DOHH2 (cell line): ENCODE results near the gene KLHL41.

Experiments
- H3F3A ChIP-seq: fragments of 200-600 bp; sonication (generic), shearing (Covaris generic); 2 replicates; pipeline ENCODE4 v1.6.0; 2016; ENCODE audit warnings: antibody characterized with exemption, mild to moderate bottlenecking; ENCODE audit not compliant: control insufficient read depth, insufficient read depth
- H3K27ac ChIP-seq: fragments of 200-600 bp; sonication (generic); 2 replicates; pipeline ENCODE4 v1.5.1; 2014; ENCODE audit warnings: low read depth, mild to moderate bottlenecking, low read length, moderate library complexity
- H3K27me3 ChIP-seq: fragments of 200-600 bp; sonication (generic); 2 replicates; pipeline ENCODE4 v1.6.1; 2014; ENCODE audit warnings: mild to moderate bottlenecking, low read length, mixed read lengths; ENCODE audit not compliant: control insufficient read depth
- H3K36me3 ChIP-seq: fragments of 200-600 bp; sonication (generic); 2 replicates; pipeline ENCODE4 v1.6.1; 2014; ENCODE audit warnings: mild to moderate bottlenecking, low read length, moderate library complexity, mixed read lengths; ENCODE audit not compliant: control insufficient read depth
- H3K4me1 ChIP-seq: fragments of 200-600 bp; sonication (generic); 2 replicates; pipeline ENCODE4 v1.6.1; 2014; ENCODE audit warnings: mild to moderate bottlenecking, low read length, mixed read lengths; ENCODE audit not compliant: control insufficient read depth
- H3K4me2 ChIP-seq: fragments of 200-600 bp; sonication (generic); 2 replicates; pipeline ENCODE4 v1.6.0; 2014; ENCODE audit warnings: mild to moderate bottlenecking, low read length, moderate library complexity
- H3K4me3 ChIP-seq: fragments of 200-600 bp; sonication (generic); 2 replicates; pipeline ENCODE4 v1.5.1; 2014; ENCODE audit warnings: mild to moderate bottlenecking, low read length, mixed read lengths
- H3K79me2 ChIP-seq: fragments of 200-600 bp; sonication (generic); 2 replicates; pipeline ENCODE4 v1.6.1; 2014; ENCODE audit warnings: mild to moderate bottlenecking, low read length, mixed read lengths; ENCODE audit not compliant: control insufficient read depth
- H3K9me2 ChIP-seq: fragments of 200-600 bp; sonication (generic); replicated peaks from 2 replicates; pipeline ENCODE4 v1.6.1; 2014; ENCODE audit warnings: mild to moderate bottlenecking, low read length, mixed read lengths; ENCODE audit not compliant: control insufficient read depth
- H3K9me3 ChIP-seq: fragments of 200-600 bp; sonication (generic); 2 replicates; pipeline ENCODE4 v1.6.1; 2014; ENCODE audit warnings: antibody characterized with exemption, low read length, mixed read lengths; ENCODE audit not compliant: control insufficient read depth, insufficient read depth
- H4K20me1 ChIP-seq: fragments of 200-600 bp; sonication (generic); 2 replicates; pipeline ENCODE4 v1.6.0; 2014; ENCODE audit warnings: low read depth, mild to moderate bottlenecking, antibody characterized with exemption, low read length, moderate library complexity; ENCODE audit not compliant: control insufficient read depth, insufficient read depth
- CTCF ChIP-seq: fragments of 200-600 bp; sonication (generic); IDR thresholded peaks from one replicate; pipeline ENCODE4 v1.5.1; 2014; ENCODE audit warnings: antibody characterized with exemption, mild to moderate bottlenecking, low read depth, low read length; ENCODE audit not compliant: poor library complexity, severe bottlenecking
- EZH2phosphoT487 ChIP-seq: fragments of 200-600 bp; sonication (generic); IDR thresholded peaks from 2 replicates; pipeline ENCODE4 v1.6.1; 2017; ENCODE audit warnings: borderline replicate concordance, mild to moderate bottlenecking, antibody characterized with exemption, low read length, moderate library complexity, mixed read lengths

The KLHL41 gene

GRCh38 chr2:169480079-169480465 is 29.4 kb upstream of the KLHL41 start:
- Histone ChIP-seq H3K27me3 (no peaks in the 10 kb centered on the region), H3K4me1 (peaks cover 12% of the 10 kb centered on the region), H3K9me3 (no peaks in the 10 kb centered on the region), H3K4me3 (peak overlapping the region; percentile 84), H3K79me2 (no peaks in the 10 kb centered on the region), H4K20me1 (no peaks in the 10 kb centered on the region), H3K27ac (no peak overlapping the region), H3K4me2 (peak overlapping the region; percentile 91), H3K9me2 (no peaks in the 10 kb centered on the region), H3F3A (no peaks in the 10 kb centered on the region), H3K36me3 (no peaks in the 10 kb centered on the region; the same call in 1 of the 2 replicates)
- TF ChIP-seq EZH2phosphoT487 (no peak), CTCF (no peak)

- Histone ChIP-seq H4K20me1 (no peaks in the 10 kb centered on the region), H3K27ac (no peak overlapping the region), H3K9me2 (no peaks in the 10 kb centered on the region), H3K4me2 (no peak overlapping the region), H3K4me3 (no peak overlapping the region), H3F3A (no peaks in the 10 kb centered on the region), H3K36me3 (no peaks in the 10 kb centered on the region; the same call in 1 of the 2 replicates), H3K9me3 (no peaks in the 10 kb centered on the region), H3K79me2 (no peaks in the 10 kb centered on the region), H3K27me3 (no peaks in the 10 kb centered on the region), H3K4me1 (no peaks in the 10 kb centered on the region)
- no peak for TF ChIP-seq CTCF
- no peak for TF ChIP-seq EZH2phosphoT487
Measured at GRCh38 chr2:169485650-169486138, 23.8 kb upstream of the KLHL41 start.

GRCh38 chr2:169486487-169486886 is 23.0 kb upstream of the KLHL41 start:
- H3K4me1 ChIP-seq = no peaks in the 10 kb centered on the region
- H3K36me3 ChIP-seq = no peaks in the 10 kb centered on the region; the same call in 1 of the 2 replicates
- H3K9me2 ChIP-seq = no peaks in the 10 kb centered on the region
- H3K27me3 ChIP-seq = no peaks in the 10 kb centered on the region
- no peaks in the 10 kb centered on the region for H3K79me2 ChIP-seq
- no peak for TF ChIP-seq EZH2phosphoT487
- TF ChIP-seq CTCF = no peak
- no peaks in the 10 kb centered on the region for H3F3A ChIP-seq
- no peak overlapping the region for H3K4me3 ChIP-seq
- no peak overlapping the region for H3K4me2 ChIP-seq
- H3K9me3 ChIP-seq = no peaks in the 10 kb centered on the region
- H3K27ac ChIP-seq = no peak overlapping the region
- no peaks in the 10 kb centered on the region for H4K20me1 ChIP-seq
